GM21515 (cell line): ENCODE data around the gene SLC6A14.

Source experiments
- ATAC-seq: cut with Tn5 transposase; IDR thresholded peaks from one replicate; pipeline ENCODE4 v1.9.1; 2021; ENCODE audit not compliant: unreplicated experiment

The SLC6A14 gene

GRCh38 chrX:116436358-116436816 is at the start of gene SLC6A14:
Gene SLC6A14 (plus strand): TSS chrX:116436606. CDS start chrX:116436710, 104 bp downstream.
- no peak for ATAC-seq

- no peak for ATAC-seq
Observed at GRCh38 chrX:116395752-116396151, 40.7 kb upstream of the SLC6A14 start.

- ATAC-seq = no peak
Observed at GRCh38 chrX:116399681-116400080, 36.7 kb upstream of the SLC6A14 start.

GRCh38 chrX:116409219-116409618 is 27.2 kb upstream of the SLC6A14 start:
- no peak for ATAC-seq

- no peak for ATAC-seq
Observed at GRCh38 chrX:116413273-116413672, 23.1 kb upstream of the SLC6A14 start.

- ATAC-seq = no peak
Observed at GRCh38 chrX:116417214-116417613, 19.2 kb upstream of the SLC6A14 start.

GRCh38 chrX:116417968-116418367 is 18.4 kb upstream of the SLC6A14 start:
- no peak for ATAC-seq

- no peak for ATAC-seq
Observed at GRCh38 chrX:116427978-116428377, 8.4 kb upstream of the SLC6A14 start.

- ATAC-seq = no peak
Observed at GRCh38 chrX:116435597-116435996, 809 bp upstream of the SLC6A14 start.

- no peak for ATAC-seq
Observed at GRCh38 chrX:116449156-116449555, 12.8 kb downstream of the SLC6A14 start.

- ATAC-seq = no peak
Observed at GRCh38 chrX:116462822-116463221, 26.4 kb downstream of the SLC6A14 start, which contains the start of gene CT83. Gene CT83 (minus strand): TSS chrX:116462976. CDS start chrX:116462856, 120 bp downstream.

GRCh38 chrX:116480059-116480458 is 43.7 kb downstream of the SLC6A14 start:
- no peak for ATAC-seq

GRCh38 chrX:116490104-116490503 is 53.7 kb downstream of the SLC6A14 start:
- ATAC-seq = no peak

- no peak for ATAC-seq
Observed at GRCh38 chrX:116493271-116493670, 56.9 kb downstream of the SLC6A14 start.

- ATAC-seq = no peak
Observed at GRCh38 chrX:116499780-116500179, 63.4 kb downstream of the SLC6A14 start.
